Stimulated activated CD8-positive, alpha-beta memory T cell treated with anti-CD3 and anti-CD28 coated beads, Interleukin-15, amount 100 ng/mL, for 1 hour (primary cell): ENCODE data around the gene SBNO2.
"Not testable (repeated sequence)": the region's sequence is repeated elsewhere in the genome, so short reads cannot be mapped to it uniquely, and the experiment has no call there.

Source experiments
- DNase-seq: peaks from one replicate; pipeline ENCODE4 v3.0.0-alpha.2; 2020; ENCODE audit warnings: low read depth

SBNO2 gene

GRCh38 chr19:1117654-1118053 is 56.4 kb downstream of the SBNO2 start:
- no peak for DNase-seq

GRCh38 chr19:1116726-1117581 is 57.1 kb downstream of the SBNO2 start:
- no peak for DNase-seq

GRCh38 chr19:1115646-1116420 is 58.2 kb downstream of the SBNO2 start:
- no peak for DNase-seq

GRCh38 chr19:1114728-1115127 is 59.3 kb downstream of the SBNO2 start:
- not testable (repeated sequence) for DNase-seq

- DNase-seq = no peak
Measured at GRCh38 chr19:1113986-1114483, 60.0 kb downstream of the SBNO2 start.

- DNase-seq = peak; percentile 72
Measured at GRCh38 chr19:1113030-1113985, 60.8 kb downstream of the SBNO2 start.

- DNase-seq = no peak
Measured at GRCh38 chr19:1112268-1113029, 61.6 kb downstream of the SBNO2 start.

GRCh38 chr19:1111641-1112267 is 62.3 kb downstream of the SBNO2 start:
- no peak for DNase-seq

- no peak for DNase-seq
Measured at GRCh38 chr19:1110809-1111640, 63.0 kb downstream of the SBNO2 start.

- no peak for DNase-seq
Measured at GRCh38 chr19:1109697-1110671, 64.1 kb downstream of the SBNO2 start.

- no peak for DNase-seq
Measured at GRCh38 chr19:1109032-1109551, 65.0 kb downstream of the SBNO2 start.

- DNase-seq = no peak
Measured at GRCh38 chr19:1108291-1109031, 65.6 kb downstream of the SBNO2 start.

- no peak for DNase-seq
Measured at GRCh38 chr19:1107661-1108261, 66.3 kb downstream of the SBNO2 start.

GRCh38 chr19:1106841-1107660 is 67.0 kb downstream of the SBNO2 start:
- DNase-seq = no peak

GRCh38 chr19:1105873-1106840 is 67.9 kb downstream of the SBNO2 start:
- DNase-seq = no peak
